K562 (cell line): Measurements from ENCODE around the gene LDLRAD1. TPM values are rescaled to one million over a fixed set of nuclear protein-coding genes. Genes with fewer than 3 reads are reported as not detected.

Experiments
- BMI1 ChIP-seq: fragments of 150-350 bp; IDR thresholded peaks from 2 replicates; pipeline ENCODE4 v1.6.1; 2014; ENCODE audit warnings: low read length
- CBX1 ChIP-seq: sonication (generic); IDR thresholded peaks from 2 replicates; pipeline ENCODE4 v1.6.1; 2016; ENCODE audit warnings: antibody characterized with exemption, low read depth, mild to moderate bottlenecking
- CHD4 ChIP-seq: fragments of 200-600 bp; sonication (generic); IDR thresholded peaks from 3 replicates; pipeline ENCODE4 v1.6.1; 2012; ENCODE audit warnings: low read depth, mild to moderate bottlenecking, mixed read lengths, low read length, inconsistent platforms; ENCODE audit not compliant: insufficient read depth, insufficient replicate concordance, poor library complexity, severe bottlenecking
- CLOCK ChIP-seq: fragments of 250-450 bp; sonication (Bioruptor Pico); IDR thresholded peaks from 2 replicates; pipeline ENCODE4 v1.4.0; 2020; ENCODE audit warnings: mild to moderate bottlenecking, moderate library complexity, borderline replicate concordance
- CXXC5 ChIP-seq: fragments of 250-450 bp; sonication (Bioruptor Pico); IDR thresholded peaks from 2 replicates; pipeline ENCODE4 v1.8.0; 2022; ENCODE audit warnings: inconsistent platforms, mild to moderate bottlenecking, moderate library complexity
- DMBX1 ChIP-seq: fragments of 250-450 bp; sonication (Bioruptor Pico); IDR thresholded peaks from 2 replicates; pipeline ENCODE4 v1.8.0; 2022; ENCODE audit warnings: inconsistent platforms, mild to moderate bottlenecking, moderate library complexity, borderline replicate concordance
- E2F3 ChIP-seq: fragments of 250-450 bp; sonication (Bioruptor Pico); IDR thresholded peaks from 2 replicates; pipeline ENCODE4 v1.4.0; 2020; ENCODE audit warnings: mild to moderate bottlenecking
- ETV1 ChIP-seq: fragments of 450-650 bp; conservative IDR thresholded peaks from 2 replicates; pipeline ENCODE4 v1.6.1; 2016; ENCODE audit warnings: missing genetic modification characterization, control low read depth, low read depth, missing compliant biosample characterization
- EZH2 ChIP-seq: IDR thresholded peaks from 2 replicates; pipeline ENCODE4 v1.6.1; 2012; ENCODE audit warnings: low read depth, mild to moderate bottlenecking, inconsistent platforms, low read length, borderline replicate concordance
- KHSRP ChIP-seq: fragments of 450-650 bp; IDR thresholded peaks from 2 replicates; pipeline ENCODE4 v1.6.1; 2017
- NFE2 ChIP-seq: IDR thresholded peaks from 2 replicates; pipeline ENCODE4 v1.6.1; 2014; ENCODE audit warnings: antibody characterized with exemption, low read depth
- RCOR1 ChIP-seq, 2 experiments: IDR thresholded peaks; 2 replicates each; pipeline ENCODE4 v1.6.1; 2012; ENCODE audit warnings: low read depth in 2 of 2, low read length in 2 of 2, borderline replicate concordance in 1 of 2, improper control_type of control experiment in 1 of 2
- TFAP4 ChIP-seq: sonication (generic); formaldehyde crosslinking; IDR thresholded peaks from 2 replicates; pipeline ENCODE4 v1.8.0; 2022; ENCODE audit warnings: missing genetic modification reagents, mild to moderate bottlenecking, moderate library complexity, borderline replicate concordance
- THRA ChIP-seq: fragments of 450-650 bp; IDR thresholded peaks from 2 replicates; pipeline ENCODE4 v1.6.1; 2017; ENCODE audit warnings: mild to moderate bottlenecking, moderate library complexity
- XRCC4 ChIP-seq: IDR thresholded peaks from one replicate; pipeline ENCODE4 v1.6.1; 2011; ENCODE audit not compliant: insufficient read depth, insufficient read length; ENCODE audit errors: extremely low read depth
- ZBTB8A ChIP-seq: fragments of 450-650 bp; IDR thresholded peaks from 2 replicates; pipeline ENCODE4 v1.6.1; 2018; ENCODE audit warnings: mild to moderate bottlenecking, moderate library complexity; ENCODE audit not compliant: partially characterized antibody
- ZNF143 ChIP-seq: sonication (generic); formaldehyde crosslinking; IDR thresholded peaks from 2 replicates; pipeline ENCODE4 v1.9.0; 2022; ENCODE audit warnings: mild to moderate bottlenecking, missing genetic modification reagents
- ZNF347 ChIP-seq: fragments of 450-650 bp; formaldehyde crosslinking; IDR thresholded peaks from 2 replicates; pipeline ENCODE4 v1.4.0; 2020; ENCODE audit warnings: low read depth, mild to moderate bottlenecking, moderate library complexity
- ZNF408 ChIP-seq: fragments of 250-450 bp; sonication (Bioruptor Pico); IDR thresholded peaks from 2 replicates; pipeline ENCODE4 v1.4.0; 2020; ENCODE audit warnings: low read depth, mild to moderate bottlenecking, moderate library complexity
- ZNF589 ChIP-seq: fragments of 200-800 bp; sonication (Bioruptor generic); IDR thresholded peaks from 2 replicates; pipeline ENCODE4 v1.6.1; 2016; ENCODE audit warnings: low read depth, missing genetic modification characterization, missing compliant biosample characterization
- polyA plus RNA-seq, 8 experiments: library from polyadenylated mRNA; depleted of rRNA in 4 of 8; stranded (reverse) in 5 of 8; unstranded in 3 of 8; fragments of >200 nt; fragmentation: Nextera tagmentation in 2 of 8; fragmentation: Illumina TruSeq in 1 of 8; extraction: Ambion mirVana in 2 of 8; extraction: Trizol in 1 of 8; gene quantifications; 2 replicates each; pipeline versions ENCODE4 v1.2.1 to v1.2.3, GENCODE V29; 2011 to 2014; ENCODE audit warnings: inconsistent platforms in 1 of 8, missing spikeins in 1 of 8
- total RNA-seq, 7 experiments: library from RNA; depleted of rRNA in 6 of 7; stranded (reverse); fragments of >200 nt in 6 of 7; fragmentation: Illumina TruSeq in 2 of 7; extraction: Trizol in 2 of 7; gene quantifications; 2 replicates each; pipeline versions ENCODE4 v1.2.1 to v1.2.3, GENCODE V29; 2011 to 2021; ENCODE audit warnings: low replicate concordance in 1 of 7
- TF ChIP-seq, protein P1 (sequence below), 2 experiments: fragments of 450-650 bp; IDR thresholded peaks; 2 replicates each; pipeline ENCODE4 v1.6.1; 2016

The LDLRAD1 gene
- total and polyA plus RNA-seq, 9 of the 15 experiments (the other 6 are each of a cell fraction or from before 2014, with no cell fraction given): not detected

- TF ChIP-seq ETV1 (tag): peak; percentile 79
- peak; percentile 92; the same call in 1 of the 2 replicates for TF ChIP-seq DMBX1 (CRISPR knock-in tag)
- TF ChIP-seq CLOCK (CRISPR knock-in tag): no peak
- TF ChIP-seq, protein P1, sequence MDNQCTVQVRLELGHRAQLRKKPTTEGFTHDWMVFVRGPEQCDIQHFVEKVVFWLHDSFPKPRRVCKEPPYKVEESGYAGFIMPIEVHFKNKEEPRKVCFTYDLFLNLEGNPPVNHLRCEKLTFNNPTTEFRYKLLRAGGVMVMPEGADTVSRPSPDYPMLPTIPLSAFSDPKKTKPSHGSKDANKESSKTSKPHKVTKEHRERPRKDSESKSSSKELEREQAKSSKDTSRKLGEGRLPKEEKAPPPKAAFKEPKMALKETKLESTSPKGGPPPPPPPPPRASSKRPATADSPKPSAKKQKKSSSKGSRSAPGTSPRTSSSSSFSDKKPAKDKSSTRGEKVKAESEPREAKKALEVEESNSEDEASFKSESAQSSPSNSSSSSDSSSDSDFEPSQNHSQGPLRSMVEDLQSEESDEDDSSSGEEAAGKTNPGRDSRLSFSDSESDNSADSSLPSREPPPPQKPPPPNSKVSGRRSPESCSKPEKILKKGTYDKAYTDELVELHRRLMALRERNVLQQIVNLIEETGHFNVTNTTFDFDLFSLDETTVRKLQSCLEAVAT (IDR thresholded peaks at IDR 0.05): no peak
- no peak for TF ChIP-seq EZH2
- TF ChIP-seq ZNF589 (CRISPR knock-in tag): peak; percentile 35; the same call in 1 of the 2 replicates
- TF ChIP-seq ZBTB8A: no peak
- TF ChIP-seq THRA: no peak
- no peak for TF ChIP-seq ZNF347 (CRISPR knock-in tag)
- TF ChIP-seq KHSRP: no peak
- no peak for TF ChIP-seq CHD4
- peak; percentile 55; the same call in 1 of the 2 replicates for TF ChIP-seq E2F3 (CRISPR knock-in tag)
- no peak for TF ChIP-seq NFE2
- peak; percentile 23; the same call in 1 of the 2 replicates for TF ChIP-seq CBX1
- no peak for TF ChIP-seq XRCC4
- peak; percentile 87 for TF ChIP-seq TFAP4 (CRISPR knock-in tag)
- TF ChIP-seq RCOR1 (IDR thresholded peaks at IDR 0.05; ENCODE audit: borderline replicate concordance in 1 of 2, low read depth in 2 of 2, low read length in 2 of 2): peak in 1 of 2 experiments; percentile 2; a peak in 1 of 4 replicates
- peak; percentile 99 for TF ChIP-seq ZNF143
- no peak for TF ChIP-seq BMI1
- no peak for TF ChIP-seq ZNF408 (CRISPR knock-in tag)
- TF ChIP-seq CXXC5 (CRISPR knock-in tag): peak; percentile 97
Observed at GRCh38 chr1:54052934-54053744, 35.2 kb upstream of the LDLRAD1 start, which contains the start of the genes TCEANC2 and TMEM59 (continued).
